ENCODE measurements around the gene ZNF512B. TPM values are rescaled to one million over a fixed set of nuclear protein-coding genes. Genes with fewer than 3 reads are reported as not detected.

The ZNF512B gene
- total and polyA plus RNA-seq, 2 experiments from 2014 or later: 6.1 to 28.8 TPM

DNA sequence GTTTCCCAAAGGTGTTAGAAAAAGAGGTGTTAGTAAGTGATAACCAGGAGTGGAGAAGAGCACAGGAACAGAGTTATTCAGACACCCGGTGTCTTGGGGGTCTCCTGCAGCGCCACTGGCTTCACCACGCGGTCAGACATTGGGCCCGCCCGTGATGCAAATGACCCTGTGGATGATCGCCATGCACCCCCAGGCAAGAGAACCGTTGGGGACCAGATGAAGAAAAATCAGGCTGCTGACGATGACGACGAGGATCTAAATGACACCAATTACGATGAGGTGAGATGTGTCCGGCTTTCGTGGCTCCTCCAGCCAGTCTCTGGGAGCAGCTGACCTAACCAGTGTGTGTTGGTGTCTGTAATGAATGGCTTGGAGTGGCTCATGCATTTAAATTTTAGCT lies 13.2 kb upstream of the ZNF512B start:
- no peak overlapping the region for H3K27ac ChIP-seq (ENCODE audit: low read depth)
- H3K27ac Mint-ChIP-seq: no peak overlapping the region
- H3F3A ChIP-seq (replicated peaks; ENCODE audit: low read depth): peaks cover 20% of the 10 kb centered on the region
- peaks cover 25% of the 10 kb centered on the region for H3K4me1 Mint-ChIP-seq
- H2AFZ ChIP-seq: no peak overlapping the region
- H3K4me3 ChIP-seq: no peak overlapping the region
- peaks cover 12% of the 10 kb centered on the region for H3K27me3 Mint-ChIP-seq (ENCODE audit: insufficient read depth, low read depth, poor library complexity)
- peaks cover 48% of the 10 kb centered on the region for H3K36me3 Mint-ChIP-seq (ENCODE audit: low read depth)
- peaks cover 27% of the 10 kb centered on the region for H3K36me3 ChIP-seq (ENCODE audit: insufficient read depth)
- H3K4me1 ChIP-seq (ENCODE audit: insufficient read depth): peaks cover 18% of the 10 kb centered on the region
- DNase-seq (ENCODE audit: low spot score) (no peak), ATAC-seq (no peak)
- TF ChIP-seq STAT1 (IDR thresholded peaks at IDR 0.05; ENCODE audit: unreplicated experiment) (no peak), ZNF331 (CRISPR knock-in tag; IDR thresholded peaks at IDR 0.05; ENCODE audit: low read depth) (no peak), EZH2phosphoT487 (IDR thresholded peaks at IDR 0.05; ENCODE audit: unreplicated experiment) (no peak), JUNB (IDR thresholded peaks at IDR 0.05; ENCODE audit: unreplicated experiment) (no peak), CREB1 (CRISPR knock-in tag; IDR thresholded peaks at IDR 0.05; ENCODE audit: low read depth) (no peak)
- TF ChIP-seq, protein P1, sequence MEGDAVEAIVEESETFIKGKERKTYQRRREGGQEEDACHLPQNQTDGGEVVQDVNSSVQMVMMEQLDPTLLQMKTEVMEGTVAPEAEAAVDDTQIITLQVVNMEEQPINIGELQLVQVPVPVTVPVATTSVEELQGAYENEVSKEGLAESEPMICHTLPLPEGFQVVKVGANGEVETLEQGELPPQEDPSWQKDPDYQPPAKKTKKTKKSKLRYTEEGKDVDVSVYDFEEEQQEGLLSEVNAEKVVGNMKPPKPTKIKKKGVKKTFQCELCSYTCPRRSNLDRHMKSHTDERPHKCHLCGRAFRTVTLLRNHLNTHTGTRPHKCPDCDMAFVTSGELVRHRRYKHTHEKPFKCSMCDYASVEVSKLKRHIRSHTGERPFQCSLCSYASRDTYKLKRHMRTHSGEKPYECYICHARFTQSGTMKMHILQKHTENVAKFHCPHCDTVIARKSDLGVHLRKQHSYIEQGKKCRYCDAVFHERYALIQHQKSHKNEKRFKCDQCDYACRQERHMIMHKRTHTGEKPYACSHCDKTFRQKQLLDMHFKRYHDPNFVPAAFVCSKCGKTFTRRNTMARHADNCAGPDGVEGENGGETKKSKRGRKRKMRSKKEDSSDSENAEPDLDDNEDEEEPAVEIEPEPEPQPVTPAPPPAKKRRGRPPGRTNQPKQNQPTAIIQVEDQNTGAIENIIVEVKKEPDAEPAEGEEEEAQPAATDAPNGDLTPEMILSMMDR (conservative IDR thresholded peaks at IDR 0.05; ENCODE audit: low read depth in 2 of 2): no peak
- TF ChIP-seq, protein P2, sequence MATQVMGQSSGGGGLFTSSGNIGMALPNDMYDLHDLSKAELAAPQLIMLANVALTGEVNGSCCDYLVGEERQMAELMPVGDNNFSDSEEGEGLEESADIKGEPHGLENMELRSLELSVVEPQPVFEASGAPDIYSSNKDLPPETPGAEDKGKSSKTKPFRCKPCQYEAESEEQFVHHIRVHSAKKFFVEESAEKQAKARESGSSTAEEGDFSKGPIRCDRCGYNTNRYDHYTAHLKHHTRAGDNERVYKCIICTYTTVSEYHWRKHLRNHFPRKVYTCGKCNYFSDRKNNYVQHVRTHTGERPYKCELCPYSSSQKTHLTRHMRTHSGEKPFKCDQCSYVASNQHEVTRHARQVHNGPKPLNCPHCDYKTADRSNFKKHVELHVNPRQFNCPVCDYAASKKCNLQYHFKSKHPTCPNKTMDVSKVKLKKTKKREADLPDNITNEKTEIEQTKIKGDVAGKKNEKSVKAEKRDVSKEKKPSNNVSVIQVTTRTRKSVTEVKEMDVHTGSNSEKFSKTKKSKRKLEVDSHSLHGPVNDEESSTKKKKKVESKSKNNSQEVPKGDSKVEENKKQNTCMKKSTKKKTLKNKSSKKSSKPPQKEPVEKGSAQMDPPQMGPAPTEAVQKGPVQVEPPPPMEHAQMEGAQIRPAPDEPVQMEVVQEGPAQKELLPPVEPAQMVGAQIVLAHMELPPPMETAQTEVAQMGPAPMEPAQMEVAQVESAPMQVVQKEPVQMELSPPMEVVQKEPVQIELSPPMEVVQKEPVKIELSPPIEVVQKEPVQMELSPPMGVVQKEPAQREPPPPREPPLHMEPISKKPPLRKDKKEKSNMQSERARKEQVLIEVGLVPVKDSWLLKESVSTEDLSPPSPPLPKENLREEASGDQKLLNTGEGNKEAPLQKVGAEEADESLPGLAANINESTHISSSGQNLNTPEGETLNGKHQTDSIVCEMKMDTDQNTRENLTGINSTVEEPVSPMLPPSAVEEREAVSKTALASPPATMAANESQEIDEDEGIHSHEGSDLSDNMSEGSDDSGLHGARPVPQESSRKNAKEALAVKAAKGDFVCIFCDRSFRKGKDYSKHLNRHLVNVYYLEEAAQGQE (IDR thresholded peaks at IDR 0.05; ENCODE audit: unreplicated experiment): no peak
- TF ChIP-seq, protein P3, sequence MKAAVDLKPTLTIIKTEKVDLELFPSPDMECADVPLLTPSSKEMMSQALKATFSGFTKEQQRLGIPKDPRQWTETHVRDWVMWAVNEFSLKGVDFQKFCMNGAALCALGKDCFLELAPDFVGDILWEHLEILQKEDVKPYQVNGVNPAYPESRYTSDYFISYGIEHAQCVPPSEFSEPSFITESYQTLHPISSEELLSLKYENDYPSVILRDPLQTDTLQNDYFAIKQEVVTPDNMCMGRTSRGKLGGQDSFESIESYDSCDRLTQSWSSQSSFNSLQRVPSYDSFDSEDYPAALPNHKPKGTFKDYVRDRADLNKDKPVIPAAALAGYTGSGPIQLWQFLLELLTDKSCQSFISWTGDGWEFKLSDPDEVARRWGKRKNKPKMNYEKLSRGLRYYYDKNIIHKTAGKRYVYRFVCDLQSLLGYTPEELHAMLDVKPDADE (IDR thresholded peaks at IDR 0.05): no peak
- peaks cover 13% of the 10 kb centered on the region for H4K20me1 ChIP-seq (replicated peaks; ENCODE audit: insufficient read depth)
- H3K79me2 ChIP-seq (replicated peaks; ENCODE audit: insufficient read depth): peaks cover 29% of the 10 kb centered on the region
- no peaks in the 10 kb centered on the region; the same call in 2 of the 3 replicates for H3K9me3 Mint-ChIP-seq
- H3K27me3 ChIP-seq (ENCODE audit: insufficient read depth): peaks cover 13% of the 10 kb centered on the region
- H3K9me2 ChIP-seq (ENCODE audit: insufficient read depth): no peaks in the 10 kb centered on the region
- H3K4me2 ChIP-seq: no peak overlapping the region
- H3K4me3 Mint-ChIP-seq: peak overlapping the region; percentile 48
